NCI-H526 treated with DMSO at 0.1 percent for 48 hours (cell line): Measurements from ENCODE around the gene DEAF1.

ENCODE experiments used
- DNase-seq: peaks from one replicate; lab custom pipeline; 2025; lab: John Stamatoyannopoulos, UW

The DEAF1 gene

DNA sequence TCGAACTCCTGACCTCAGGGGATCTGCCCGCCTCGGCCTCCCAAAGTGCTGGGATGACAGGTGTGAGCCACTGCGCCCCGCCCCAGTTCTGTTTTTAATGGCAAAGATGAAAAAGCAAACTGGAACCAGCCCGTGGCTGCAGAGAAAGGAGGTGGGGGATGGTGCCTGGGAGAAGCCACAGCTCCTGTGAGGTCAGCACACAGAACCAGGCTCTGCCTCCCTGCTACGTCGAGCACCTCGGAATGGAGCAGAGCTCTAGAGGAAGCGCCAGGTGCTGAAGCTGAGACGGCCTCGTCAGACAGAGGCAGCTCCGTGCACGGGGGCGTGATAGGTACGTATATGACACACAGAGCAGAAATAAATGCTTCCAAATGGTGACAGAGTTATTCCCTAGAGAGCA, 49.5 kb downstream of the DEAF1 start:
- DNase-seq = no peak

DNA sequence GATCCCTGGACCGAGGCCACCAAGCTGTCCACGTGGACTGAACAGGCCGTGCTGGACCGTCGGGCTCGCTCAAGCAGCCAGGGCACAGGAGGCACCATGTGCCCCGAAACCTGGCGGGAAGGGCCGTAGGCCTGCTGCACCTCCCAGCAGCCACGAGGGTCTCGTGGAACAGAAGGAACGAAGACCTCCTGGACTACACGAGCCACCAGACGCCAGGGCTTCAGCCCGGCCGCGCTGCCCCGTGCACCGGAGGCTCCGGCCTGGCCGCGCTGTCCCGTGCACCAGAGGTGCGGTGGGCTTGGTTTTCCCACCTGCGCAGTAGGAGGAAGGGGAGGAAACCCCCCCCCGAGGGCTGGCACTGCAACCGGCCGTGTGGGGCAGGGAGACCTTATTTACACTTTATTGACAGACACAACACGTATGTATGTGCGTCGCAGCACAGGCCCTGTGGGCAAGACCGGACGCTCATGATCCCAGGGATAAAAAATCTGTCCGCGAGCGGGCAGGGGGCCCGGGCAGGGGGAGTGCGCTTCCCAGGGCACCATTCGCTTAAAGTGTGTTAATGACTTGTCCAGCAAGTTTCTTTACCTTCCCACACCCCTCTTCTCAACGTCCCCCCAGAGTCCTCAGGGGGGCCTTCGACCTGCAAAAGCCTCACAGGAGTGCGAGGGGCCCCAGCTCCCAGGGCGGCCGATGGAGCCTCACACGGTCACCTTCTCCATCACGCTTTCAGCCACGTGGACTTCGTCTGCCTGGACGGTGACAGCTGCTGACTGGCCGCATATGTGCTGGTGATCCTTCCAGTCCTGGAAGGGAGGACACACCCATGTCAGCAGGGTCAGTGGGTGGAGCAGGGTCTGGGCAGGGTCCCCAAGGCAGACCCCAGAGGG, 50.9 kb downstream of the DEAF1 start:
- DNase-seq = no peak

DNA sequence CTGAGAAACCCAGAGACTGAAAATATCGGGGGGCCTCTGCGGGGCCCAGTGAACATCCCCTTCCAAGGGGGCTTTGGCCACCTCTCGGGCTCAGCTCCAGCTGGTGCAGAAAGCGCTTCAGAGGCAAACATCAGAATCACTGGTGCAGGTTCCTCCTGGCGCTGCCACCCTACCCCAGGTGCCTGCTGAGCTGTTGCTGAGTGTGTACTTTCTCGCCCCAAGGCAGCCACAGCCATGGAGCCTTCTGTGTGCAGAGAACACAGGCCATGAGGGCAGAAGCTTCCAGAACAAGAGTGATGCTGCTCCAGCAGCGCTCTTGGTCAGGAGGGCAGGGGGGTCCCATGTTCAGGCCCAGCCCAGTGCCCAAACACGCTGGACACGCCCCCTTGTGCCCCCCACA, 51.7 kb downstream of the DEAF1 start:
- DNase-seq = no peak

DNA sequence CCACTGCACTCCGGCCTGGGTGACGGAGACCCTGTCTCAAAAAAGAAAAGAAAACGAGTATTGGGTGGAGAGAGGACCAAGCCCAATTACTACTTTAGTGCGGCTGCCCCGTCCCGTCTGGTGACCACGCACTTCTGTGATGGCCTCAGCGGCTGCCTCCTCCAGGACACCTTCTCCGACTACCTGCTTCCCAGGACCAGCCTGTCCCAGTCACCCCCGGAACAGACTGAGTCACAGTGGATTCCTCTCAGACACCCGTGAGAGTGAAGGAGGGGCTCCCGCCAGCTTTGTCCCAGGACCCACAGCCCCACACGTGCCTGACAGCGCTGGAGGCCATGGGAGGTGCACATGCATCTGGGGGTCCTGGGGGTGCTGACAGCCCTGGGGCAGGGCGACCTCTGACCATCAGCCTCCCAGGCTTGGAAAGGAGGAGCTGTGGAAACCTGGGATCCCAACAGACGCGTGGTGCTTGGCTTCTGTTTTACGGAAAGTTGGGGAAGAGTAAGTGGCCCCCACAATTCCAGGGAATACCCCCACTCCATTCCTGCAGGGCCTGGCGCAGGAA, 53.1 kb downstream of the DEAF1 start:
- no peak for DNase-seq

DNA sequence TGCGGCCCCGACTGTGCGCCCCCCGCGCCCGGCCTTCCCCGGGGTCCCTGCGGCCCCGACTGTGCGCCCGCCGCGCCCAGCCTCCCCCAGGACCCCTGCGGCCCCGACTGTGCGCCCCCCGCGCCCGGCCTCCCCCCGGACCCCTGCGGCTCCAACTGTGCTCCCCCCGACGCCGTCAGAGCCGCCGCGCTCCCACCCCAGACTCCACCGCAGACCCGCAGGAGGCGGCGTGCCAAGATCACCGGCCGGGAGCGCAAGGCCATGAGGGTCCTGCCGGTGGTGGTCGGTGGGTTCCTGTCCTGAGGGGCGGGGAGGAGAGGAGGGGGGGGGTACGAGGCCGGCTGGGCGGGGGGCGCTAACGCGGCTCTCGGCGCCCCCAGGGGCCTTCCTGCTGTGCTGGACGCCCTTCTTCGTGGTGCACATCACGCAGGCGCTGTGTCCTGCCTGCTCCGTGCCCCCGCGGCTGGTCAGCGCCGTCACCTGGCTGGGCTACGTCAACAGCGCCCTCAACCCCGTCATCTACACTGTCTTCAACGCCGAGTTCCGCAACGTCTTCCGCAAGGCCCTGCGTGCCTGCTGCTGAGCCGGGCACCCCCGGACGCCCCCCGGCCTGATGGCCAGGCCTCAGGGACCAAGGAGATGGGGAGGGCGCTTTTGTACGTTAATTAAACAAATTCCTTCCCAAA, 54.9 kb downstream of the DEAF1 start:
- no peak for DNase-seq

DNA sequence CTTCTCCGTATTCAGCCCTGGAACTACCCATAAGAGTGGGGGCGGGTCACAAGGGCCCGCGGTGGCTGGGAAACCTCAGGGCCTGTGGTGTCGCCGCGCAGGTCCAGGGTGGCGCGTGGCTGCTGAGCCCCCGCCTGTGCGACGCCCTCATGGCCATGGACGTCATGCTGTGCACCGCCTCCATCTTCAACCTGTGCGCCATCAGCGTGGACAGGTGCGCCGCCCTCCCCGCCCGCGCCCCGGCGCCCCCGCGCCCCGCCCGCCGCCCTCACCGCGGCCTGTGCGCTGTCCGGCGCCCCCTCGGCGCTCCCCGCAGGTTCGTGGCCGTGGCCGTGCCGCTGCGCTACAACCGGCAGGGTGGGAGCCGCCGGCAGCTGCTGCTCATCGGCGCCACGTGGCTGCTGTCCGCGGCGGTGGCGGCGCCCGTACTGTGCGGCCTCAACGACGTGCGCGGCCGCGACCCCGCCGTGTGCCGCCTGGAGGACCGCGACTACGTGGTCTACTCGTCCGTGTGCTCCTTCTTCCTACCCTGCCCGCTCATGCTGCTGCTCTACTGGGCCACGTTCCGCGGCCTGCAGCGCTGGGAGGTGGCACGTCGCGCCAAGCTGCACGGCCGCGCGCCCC, 55.6 kb downstream of the DEAF1 start:
- DNase-seq = no peak

DNA sequence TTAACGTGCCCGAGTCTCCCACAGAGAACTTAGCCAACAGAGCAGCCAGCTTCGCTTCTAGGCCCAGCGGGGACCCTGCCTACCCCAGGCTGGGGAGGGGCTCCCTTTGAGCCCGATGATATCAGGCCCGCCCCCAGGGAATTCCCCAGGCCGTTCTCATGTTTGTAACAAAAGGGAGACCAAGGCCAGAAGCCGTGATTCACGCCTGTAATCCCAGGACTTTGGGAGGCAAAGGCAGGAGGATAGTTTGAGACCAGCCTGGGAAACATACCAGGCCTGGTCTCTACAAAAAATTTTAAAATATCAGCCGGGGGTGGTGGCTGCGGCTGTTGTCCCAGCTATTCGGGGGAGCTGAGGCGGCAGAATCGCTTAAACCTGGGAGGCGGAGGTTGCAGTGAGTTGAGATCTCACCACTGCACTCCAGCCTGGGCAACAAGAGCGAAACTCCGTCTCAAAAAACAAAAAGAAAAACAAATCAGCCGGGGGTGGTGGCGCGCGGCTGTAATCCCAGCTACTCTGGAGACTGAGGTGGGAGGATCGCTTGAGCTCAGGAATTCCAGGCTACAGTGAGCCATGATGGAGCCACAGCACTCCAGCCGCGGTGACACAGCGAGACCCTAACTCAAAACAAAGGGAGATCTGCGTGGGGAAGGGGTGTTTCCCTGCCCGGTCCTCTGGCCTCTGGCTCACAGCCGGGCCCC, 56.2 kb downstream of the DEAF1 start:
- no peak for DNase-seq

DNA sequence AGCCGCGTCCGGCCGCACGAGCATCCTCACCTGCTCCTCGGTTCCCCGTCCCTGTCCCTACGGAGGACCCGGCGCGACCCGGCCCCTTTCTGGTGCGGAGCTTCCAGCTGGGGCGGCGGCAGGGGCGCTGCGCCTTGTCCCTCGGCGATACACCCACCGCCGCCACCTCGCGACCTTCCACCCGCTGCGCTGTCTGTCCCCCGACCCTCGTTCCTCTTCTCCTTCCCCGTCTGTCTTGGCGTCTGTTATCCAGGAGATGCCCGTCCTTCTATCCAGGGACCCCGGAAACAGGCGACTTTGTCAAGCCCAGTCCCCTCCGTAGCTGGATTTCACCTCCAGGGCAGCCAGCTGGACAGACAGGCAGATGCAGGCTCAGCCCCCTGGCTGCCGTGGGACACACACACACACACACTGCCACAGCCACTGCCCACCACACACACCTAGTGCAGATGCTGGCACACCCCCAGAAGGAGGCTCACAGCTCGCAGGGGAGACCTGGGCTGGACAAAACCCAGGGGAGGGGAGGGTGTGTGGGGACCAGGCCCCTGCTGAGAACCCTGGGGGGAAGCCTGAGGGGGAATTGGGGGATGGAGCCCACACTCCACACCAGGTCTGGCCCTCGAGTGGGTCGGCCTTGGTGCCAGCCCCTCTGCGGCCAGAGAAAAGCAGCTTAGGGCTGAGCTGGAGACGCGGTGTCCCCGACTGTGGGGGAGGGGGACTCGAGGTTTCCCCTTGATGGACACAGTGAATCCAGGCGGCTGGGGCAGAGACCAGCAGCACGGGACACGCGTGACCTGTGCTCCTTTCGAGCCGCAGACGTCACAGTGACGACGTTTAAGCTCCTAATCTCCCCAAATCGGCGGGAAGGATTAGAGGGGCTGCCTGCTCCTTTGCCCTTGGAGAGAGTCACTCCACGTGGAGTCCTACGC, 57.2 kb downstream of the DEAF1 start:
- no peak for DNase-seq

DNA sequence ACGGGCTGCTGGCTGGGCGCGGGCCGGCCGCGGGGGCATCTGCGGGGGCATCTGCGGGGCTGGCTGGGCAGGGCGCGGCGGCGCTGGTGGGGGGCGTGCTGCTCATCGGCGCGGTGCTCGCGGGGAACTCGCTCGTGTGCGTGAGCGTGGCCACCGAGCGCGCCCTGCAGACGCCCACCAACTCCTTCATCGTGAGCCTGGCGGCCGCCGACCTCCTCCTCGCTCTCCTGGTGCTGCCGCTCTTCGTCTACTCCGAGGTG, 57.8 kb downstream of the DEAF1 start:
- DNase-seq = no peak

DNA sequence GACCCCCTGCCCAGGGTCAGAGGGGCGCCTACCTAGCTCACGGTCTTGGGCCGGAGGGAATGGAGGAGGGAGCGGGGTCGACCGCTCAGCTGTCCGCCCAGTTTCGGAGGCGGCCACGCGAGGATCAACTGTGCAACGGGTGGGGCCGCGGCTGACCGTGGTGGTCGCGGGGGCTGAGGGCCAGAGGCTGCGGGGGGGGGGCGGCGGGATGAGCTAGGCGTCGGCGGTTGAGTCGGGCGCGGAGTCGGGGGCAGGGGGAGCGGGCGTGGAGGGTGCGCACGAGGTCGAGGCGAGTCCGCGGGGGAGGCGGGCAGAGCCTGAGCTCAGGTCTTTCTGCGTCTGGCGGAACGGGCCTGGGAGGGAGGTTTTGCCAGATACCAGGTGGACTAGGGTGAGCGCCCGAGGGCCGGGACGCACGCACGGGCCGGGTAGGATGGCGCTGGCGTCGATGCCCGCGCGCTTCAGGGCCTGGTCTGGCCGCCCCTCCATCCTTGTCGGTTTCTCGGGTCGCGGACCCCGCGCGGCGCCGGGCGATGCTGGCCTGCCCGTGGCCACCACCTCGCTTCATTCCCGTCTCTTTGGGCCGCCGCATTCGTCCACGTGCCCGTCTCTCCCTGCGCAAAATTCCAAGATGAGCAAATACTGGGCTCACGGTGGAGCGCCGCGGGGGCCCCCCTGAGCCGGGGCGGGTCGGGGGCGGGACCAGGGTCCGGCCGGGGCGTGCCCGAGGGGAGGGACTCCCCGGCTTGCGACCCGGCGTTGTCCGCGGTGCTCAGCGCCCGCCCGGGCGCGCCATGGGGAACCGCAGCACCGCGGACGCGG, 58.3 kb downstream of the DEAF1 start, which contains the start of gene DRD4:
Gene DRD4, plus strand, starts transcription at position 759 of the 822 bp plus-strand sequence. Its CDS starts 36 bp downstream, at position 795.
- DNase-seq = no peak

DNA sequence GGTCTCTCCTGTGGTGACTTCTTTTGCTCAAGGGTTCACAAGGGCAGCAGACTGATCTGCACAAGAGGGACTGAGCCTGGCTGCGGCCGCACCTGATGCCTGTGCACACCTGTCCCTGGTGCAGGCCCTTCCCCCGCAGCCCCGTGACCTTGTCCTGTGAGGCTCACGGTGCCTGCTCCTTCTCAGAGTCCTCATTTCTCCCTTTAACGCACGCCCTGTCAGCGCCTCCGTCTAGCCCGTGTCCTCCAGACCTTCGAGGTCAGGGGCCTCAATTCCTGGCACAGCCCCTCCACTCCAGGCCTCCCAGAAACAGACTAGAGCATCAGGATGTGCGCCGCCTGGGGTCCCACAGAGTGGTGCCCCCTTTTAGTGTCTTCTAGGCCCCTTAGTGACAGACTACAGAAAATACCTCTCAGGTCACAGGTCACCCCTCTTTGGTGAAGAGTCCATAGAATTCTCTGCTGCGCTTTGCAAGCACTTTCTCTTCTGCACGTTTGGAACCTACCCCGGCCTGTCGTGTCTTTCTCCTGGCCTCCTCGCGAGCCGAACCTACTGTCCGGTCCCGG, 59.0 kb downstream of the DEAF1 start:
- DNase-seq = no peak

DNA sequence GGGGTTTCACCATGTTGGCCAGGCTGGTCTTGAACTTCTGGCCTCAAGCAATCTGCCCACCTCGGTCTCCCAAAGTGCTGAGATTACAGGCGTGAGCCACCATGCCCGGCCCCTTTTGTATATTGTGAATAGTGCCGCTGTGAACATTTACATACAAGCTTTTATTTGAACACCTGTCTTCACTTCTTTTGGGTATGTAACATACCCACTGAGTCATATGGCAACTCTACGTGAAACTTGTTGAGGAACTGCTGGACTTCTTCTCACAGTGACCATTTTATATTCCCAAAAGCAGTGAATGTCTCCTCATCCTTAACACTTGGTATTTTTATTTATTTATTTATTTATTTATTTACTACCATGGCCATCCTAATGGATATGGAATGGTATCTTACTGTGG, 64.2 kb downstream of the DEAF1 start:
- DNase-seq = peak; percentile 29

DNA sequence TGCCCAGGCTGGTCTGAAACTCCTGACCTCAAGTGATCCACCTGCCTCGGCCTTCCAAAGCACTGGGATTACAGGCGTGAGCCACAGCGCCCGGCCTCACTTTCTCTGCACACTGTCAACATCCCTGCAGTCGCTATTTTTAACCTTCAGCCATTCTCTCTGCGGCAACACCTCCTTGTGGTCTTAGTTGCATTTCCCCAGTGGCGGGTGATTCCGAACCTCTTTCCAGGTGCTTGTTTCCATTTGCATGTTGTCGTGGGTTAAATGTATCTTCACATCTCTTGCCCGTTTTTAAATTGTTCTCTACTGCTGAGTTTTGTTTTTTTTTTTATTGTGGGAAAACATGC, 65.8 kb downstream of the DEAF1 start:
- DNase-seq = peak; percentile 23

DNA sequence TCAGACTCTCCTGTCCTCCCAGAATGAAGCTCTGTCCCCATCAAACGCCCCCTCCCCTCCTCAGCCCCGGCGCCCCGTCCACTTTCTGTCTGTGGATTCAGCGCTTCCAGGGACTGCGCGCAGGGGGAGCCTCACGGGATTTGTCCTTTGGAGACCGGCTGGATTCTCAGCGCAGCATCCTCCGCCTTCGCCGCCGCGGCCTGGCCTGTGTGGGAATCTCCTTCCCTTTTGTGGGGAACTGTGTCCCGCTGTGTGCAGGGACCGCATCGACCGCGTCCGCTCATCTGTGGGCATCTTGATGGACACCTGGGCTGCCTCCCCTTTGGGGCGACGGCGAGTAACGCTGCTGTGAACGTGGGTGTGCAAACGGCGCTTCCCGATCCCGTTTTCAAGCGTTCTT, 67.0 kb downstream of the DEAF1 start:
- no peak for DNase-seq

DNA sequence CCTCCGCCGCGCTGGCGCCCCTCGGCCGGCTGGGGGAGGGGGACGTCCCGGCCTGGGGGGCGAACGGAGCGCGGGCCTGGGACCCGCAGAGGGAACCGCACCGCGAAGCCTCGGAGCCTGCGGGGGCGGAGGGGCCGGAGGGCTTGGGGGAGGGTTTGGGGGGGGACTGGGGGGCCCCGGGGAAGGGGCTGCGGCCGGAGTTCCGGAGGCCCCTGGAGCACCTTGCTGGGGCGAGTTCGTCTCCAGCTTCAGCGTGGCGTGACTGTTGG, 67.8 kb downstream of the DEAF1 start:
- DNase-seq = no peak

DNA sequence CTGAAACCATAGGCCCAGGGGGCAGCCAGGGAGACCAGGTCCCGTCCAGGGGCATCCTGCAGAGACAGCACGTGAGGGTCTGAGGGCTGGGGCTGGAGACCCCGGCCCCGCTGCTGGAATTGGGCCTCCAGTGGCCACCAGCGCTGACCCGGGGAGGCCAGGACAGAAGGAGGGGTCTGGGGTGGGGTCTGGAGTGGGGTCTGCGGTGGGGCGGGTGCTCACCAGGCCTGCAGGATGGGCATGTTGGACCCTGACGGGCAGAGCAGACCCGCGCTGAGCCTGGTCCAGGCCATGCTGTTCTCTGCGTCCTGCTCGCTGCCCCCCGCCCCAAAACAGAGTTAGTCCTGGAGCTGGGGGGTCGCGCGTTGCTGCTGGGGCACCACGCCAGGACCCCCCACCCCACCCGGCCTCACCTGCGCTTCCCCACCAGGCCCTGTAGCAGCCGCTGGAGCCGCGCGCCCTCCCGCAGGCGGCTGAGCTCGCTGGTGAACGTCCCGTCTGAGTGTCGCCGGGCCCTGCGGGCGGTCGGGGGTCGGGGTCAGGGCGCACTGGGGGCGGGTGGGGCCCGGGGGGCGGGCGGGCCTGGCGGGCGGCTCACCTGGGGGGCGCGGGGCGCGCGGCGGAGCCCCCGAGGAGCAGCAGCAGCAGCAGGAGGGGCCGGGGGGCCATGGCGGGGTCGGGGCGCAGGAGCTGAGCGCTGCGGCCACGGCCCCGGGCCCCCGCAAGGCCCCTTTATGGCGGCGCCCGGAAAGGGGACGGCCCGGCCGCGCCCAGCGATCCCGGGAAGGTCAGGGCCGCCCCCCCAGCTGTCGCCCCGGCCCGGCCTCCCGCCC, 68.3 kb downstream of the DEAF1 start, which contains the start of gene SCT:
Gene SCT, minus strand, starts transcription at position 707 of the 833 bp plus-strand sequence. Its CDS starts 38 bp downstream, at position 669.
- no peak for DNase-seq

DNA sequence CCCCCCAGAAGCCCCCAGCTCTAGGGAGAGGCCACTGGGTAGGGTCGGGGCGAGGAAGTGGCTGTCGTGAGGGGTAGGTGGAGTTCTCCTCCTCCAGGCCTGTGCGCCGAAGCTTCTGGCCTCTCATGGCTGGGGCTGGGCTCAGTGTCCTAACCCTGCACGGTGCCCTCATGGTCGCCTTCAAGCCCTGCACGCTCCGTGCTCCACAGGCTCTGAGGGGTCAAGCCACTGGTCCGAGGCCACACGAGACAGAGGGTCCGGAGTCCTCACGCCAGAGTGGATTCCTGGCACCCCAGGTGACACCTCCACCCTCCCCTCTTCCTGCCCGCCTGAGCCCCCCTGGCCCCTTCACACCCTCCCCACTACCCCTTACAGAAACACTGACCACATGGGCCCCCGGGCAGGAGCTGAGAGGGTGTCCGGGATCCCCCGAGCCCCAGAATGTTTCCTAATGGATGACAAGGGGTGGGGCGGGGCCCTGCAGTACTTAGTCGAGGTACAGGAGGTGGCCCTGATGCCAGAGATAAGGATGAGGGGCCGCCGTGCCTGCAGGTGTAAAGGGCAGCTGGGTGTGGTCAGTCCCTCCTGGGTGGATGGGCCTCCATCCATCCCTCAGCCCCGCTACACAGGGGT, 69.3 kb downstream of the DEAF1 start:
- DNase-seq = no peak

DNA sequence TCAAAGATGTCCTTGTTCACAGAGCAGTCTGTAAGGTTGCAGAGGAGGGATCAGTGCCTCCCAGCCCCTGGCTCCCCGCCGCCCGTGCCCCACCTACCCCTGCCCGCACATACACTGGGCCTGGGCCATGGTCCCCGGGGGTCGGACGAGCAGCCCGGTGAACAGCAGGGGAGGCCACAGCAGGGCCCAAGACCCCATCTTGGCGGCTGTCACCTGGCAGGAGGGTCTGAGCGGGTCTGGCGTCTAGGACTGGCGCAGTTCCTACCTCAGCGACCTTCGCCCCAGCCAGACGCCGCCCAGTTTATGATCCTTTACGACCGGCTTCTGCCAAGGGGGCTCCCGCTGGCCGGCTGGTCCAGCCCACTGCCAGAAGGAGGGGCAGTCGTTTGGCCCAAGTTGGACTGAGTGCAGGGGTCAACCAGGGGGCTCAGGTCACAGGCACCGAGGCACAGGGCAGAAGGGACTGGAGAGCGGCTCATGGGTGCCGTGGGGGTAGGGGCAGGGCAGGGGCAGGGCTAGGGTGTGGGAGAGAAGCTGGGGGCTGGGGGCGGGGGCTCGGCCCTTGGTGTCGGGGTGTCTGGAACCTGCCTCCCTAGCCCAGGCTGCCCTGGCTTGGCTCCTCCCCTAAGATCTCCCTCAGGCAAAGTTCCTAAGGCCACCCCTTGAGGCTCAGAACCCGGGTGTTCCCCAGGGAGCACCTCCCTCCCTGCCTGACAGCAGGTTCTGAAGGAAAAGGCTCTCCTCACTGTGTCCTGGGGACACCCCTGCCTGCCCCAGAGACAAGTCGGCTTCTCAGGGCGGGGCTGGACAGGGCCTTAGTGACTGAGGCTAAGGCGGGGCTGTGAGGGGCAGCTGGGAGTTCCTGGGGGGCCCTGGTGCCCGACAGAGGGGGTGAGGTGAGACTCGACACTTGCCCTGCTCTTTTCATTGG, 70.1 kb downstream of the DEAF1 start, which contains the start of gene CDHR5:
Gene CDHR5, minus strand, starts transcription at position 251 of the 931 bp plus-strand sequence. Its CDS starts 53 bp downstream, at position 198.
- no peak for DNase-seq
